GM21619 (cell line): ENCODE data around the gene CD79B.
"Not testable (repeated sequence)": the region's sequence is repeated elsewhere in the genome, so short reads cannot be mapped to it uniquely, and the experiment has no call there.

Experiments used
- ATAC-seq: cut with Tn5 transposase; IDR thresholded peaks from one replicate; pipeline ENCODE4 v1.9.1; 2021; ENCODE audit not compliant: unreplicated experiment

The CD79B gene

DNA sequence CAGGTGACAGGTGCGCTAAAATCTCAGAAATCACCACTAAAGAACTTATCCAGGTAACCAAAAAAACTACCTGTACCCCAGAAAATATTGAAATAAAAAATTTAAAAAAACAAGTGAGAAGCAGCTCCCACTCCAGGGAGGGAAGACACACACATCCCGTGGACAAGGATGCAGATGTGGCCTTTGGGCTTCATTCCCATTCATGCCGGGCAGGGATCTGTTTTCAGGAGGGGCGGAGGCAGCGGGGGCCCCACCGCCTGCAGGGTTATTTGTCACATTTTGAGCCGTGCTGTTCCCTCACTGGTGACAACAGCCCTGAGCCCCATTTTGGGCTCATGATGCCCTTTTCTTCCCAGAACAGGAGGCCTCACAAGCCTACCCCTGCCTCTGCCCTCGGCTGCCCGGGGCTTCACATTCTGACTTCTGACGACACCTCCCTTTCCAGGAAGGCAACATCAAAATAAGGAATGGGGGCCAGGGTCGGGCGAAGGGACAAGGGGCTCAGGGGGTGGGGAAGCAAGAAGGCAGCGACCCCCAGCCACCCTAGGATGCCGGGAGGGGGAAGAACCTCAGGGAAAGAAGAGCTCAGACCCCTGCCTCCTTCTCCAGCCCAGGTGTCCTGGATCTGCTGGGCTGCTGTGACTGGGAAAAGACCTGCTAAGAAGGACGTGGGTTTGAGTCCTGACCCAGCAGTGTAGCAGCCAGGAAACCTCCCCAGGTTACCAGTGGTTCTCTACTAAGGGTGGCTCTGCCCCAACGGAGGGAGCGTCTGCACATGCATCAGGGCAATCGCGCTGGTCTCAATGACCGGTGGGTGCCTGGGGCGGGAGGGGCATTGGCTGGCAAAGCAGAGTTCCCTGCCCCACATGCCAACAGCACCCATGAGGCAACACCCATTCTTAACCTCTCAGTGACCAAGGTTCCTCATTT, 2.3 kb upstream of the CD79B start:
- ATAC-seq: no peak

DNA sequence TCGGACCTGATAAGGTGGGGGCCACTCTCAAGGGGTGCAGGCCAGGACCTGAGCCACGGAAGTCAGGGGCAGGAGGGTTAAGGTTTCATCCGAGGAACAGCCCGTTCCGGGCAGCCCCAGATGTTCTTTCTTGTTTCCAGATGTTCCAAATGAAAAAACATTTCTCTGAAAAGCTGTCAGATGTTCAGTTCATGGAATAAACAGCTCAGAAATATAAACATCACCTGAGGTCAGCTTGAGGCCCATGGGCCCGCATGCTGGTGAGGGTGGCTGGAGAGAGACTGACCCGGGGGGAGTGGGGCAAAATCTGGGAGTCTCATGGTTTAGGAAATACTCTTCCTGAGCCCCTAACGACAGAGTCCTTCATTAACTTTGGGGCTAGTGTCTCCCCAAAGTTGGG, 1.5 kb upstream of the CD79B start:
- ATAC-seq: no peak

GRCh38 chr17:63932721-63933120, 590 bp upstream of the CD79B start:
- peak; percentile 21 for ATAC-seq

- ATAC-seq: no peak
Measured at GRCh38 chr17:63930951-63931575, 1.1 kb downstream of the CD79B start.

DNA sequence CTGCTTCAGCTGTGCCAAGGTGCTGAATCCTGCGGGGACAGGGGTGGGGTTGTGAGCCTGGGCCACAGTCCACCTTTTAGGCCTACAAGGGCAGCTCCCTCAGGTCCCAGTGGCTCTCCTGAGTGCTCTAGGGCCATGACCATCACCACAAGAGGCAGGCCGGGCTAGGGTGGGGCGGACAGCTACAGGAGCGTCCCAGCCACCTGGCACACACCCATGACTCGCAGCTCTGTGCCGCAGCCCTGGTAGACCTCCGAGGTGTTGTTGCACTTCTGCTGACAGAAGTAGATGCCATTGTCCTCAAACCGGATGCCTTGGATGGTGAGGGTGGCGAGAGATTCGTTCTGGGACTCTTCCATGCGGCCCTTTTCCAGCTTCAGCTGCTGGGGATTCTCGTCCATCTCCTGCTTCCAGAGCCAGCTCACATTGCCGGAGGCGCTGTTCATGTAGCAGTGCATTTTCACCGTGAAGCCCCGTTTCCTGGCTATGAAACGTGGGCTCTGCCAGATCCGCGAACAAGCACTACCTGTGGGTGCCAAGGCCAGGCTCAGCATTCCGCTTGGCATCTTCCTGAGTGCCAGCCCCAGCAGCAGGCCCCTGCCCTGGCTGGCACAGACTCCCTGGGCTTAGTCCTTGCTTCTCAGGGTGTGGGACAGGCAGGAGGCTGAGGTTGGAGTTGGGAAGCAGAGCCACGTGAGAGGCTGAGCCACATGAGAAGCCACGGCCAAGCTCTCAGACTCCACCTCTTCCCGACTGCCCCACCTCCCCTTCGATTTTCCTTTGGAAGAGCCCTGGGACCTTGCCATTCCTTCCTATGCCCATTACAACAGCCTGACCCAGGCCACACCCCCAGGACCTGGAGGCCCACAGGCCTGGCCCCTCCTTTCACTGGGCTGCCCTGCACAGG, 2.0 kb downstream of the CD79B start:
- ATAC-seq: no peak

DNA sequence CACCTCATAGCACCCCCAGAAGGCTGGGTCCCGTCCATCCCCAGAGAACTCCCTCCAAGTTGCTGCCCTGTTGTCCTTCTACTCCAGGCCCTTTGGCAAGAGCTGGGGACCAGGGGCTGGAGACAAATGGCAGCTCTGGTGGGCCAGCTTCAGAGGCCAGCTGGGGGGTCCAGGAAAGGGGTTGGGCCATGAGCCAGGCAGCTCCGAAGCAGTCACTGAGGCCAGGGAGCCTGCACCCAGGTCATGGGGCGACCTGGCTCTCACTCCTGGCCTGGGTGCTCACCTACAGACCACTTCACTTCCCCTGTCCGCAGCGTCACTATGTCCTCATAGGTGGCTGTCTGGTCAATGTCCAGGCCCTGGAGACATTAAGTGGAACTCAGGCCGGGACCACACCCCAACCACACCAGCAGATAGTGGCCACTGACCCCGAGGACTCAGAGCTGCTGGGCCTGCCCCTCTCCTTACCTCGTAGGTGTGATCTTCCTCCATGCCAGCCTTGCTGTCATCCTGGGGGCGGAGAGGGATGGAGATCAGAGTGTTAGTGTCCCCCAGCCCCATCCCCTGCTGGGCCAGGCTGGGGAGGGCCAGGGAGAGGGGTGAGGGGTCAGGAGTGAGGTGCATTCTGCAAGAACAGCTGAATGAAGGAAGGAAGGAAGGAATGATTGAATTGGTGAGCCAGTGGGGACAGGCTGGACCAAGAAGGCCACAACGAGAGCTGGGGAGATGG, 3.0 kb downstream of the CD79B start:
- no peak for ATAC-seq

- no peak for ATAC-seq
Measured at GRCh38 chr17:63928172-63928666, 3.9 kb downstream of the CD79B start.

DNA sequence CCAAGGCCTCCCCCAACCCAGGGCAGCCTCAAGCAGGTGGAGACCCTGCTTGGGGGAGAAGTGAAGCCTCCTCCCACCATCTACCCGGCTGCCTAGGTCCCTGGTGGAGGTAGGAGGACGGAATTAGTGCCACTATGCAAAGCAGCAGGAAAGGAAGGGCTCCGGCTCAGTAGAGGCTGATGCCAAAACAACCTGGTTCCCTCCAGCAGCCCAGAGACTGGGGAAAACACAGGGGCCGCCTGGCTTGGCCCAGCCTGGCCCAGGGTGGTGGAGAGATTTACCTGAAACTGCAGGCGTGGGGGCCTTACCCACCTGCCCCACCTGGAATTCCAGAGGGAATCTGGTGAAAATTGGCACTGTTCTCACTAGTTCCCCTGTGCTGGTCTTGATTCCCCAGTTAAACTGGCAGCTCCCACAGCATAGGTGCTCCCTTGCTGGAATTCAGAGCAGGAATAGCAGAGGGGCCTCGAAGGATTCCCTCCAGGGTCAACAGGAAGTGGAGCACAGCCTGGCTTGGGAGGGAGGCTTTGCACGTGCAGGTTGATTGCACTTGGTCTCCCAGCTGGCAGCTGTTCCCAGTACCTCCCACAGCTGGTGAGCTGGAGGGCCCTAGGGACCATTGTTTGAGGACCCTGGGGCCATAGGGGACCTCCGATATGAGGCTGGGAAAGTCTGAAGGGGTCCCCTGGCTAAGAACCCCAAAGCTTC, 4.5 kb downstream of the CD79B start:
- ATAC-seq: no peak

- no peak for ATAC-seq
Measured at GRCh38 chr17:63926164-63926563, 6.0 kb downstream of the CD79B start.

- ATAC-seq: no peak
Measured at GRCh38 chr17:63925615-63926014, 6.5 kb downstream of the CD79B start.

- ATAC-seq: peak; percentile 47
Measured at GRCh38 chr17:63922402-63922801, 9.7 kb downstream of the CD79B start.

DNA sequence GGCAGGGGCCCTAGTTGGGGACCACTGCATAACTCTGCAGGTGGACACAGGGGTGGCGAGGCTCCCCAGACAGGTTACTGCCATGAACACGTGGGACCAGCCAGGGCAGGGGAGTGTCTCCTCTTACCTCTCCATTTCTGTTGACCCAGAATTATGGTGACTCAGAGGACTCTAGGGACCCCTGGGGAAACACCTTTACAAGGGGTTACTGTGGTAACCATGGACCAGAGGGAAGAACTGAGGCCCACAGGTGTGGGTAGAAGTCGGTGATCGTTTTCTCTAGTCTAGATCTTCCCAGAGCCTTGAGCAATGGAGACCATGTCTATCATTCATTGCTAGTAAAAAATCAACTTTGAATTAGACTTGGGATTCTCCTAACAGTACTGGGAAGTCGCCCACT, 11.4 kb downstream of the CD79B start:
- not testable (repeated sequence) for ATAC-seq

- not testable (repeated sequence) for ATAC-seq
Measured at GRCh38 chr17:63920050-63920449, 12.1 kb downstream of the CD79B start.

DNA sequence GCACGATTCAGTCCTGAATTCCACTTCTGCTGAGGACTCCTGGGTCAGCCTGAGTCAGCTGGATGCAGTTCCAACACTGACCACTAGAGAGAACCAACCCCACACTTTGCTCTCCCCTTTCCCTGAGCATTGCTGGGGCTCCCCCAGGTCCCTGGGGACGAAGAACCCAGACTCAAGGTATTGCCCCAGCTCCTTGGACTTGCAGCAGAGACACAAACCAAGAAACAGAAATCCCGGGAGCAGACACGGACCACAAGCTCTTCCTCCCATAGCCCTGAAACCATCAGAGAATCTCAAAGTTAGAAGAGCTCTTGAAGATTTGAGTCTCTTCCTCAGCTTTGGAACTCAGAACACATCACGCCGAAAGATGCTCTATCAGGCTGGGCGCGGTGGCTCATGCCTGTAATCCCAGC, 12.8 kb downstream of the CD79B start:
- peak; percentile 55 for ATAC-seq

GRCh38 chr17:63918789-63919305, 13.3 kb downstream of the CD79B start, which contains the start of gene GH1:
Gene GH1 (minus strand): TSS chr17:63918839. CDS start chr17:63918776, 63 bp downstream.
- not testable (repeated sequence) for ATAC-seq

- ATAC-seq: no peak
Measured at GRCh38 chr17:63918305-63918704, 13.8 kb downstream of the CD79B start.

DNA sequence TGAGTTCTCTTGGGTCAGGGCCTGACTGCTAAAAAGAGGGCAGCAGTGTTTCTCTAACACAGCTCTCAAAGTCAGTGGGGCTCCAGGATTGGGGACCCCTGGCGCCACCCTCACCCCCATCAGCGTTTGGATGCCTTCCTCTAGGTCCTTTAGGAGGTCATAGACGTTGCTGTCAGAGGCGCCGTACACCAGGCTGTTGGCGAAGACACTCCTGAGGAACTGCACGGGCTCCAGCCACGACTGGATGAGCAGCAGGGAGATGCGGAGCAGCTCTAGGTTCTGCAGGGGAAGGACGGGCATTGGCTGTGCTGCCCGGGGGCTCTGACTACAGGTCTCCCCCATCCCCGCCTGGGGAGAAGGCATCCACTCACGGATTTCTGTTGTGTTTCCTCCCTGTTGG, 14.5 kb downstream of the CD79B start:
- ATAC-seq: no peak

DNA sequence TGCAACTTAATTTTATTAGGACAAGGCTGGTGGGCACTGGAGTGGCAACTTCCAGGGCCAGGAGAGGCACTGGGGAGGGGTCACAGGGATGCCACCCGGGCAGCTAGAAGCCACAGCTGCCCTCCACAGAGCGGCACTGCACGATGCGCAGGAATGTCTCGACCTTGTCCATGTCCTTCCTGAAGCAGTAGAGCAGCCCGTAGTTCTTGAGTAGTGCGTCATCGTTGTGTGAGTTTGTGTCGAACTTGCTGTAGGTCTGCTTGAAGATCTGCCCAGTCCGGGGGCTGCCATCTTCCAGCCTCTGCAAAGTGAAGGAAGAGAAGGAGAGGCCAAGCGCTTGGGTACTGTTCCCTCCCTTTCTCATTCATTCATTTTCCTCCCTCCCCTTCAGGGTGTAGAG, 14.9 kb downstream of the CD79B start:
- ATAC-seq: not testable (repeated sequence)

DNA sequence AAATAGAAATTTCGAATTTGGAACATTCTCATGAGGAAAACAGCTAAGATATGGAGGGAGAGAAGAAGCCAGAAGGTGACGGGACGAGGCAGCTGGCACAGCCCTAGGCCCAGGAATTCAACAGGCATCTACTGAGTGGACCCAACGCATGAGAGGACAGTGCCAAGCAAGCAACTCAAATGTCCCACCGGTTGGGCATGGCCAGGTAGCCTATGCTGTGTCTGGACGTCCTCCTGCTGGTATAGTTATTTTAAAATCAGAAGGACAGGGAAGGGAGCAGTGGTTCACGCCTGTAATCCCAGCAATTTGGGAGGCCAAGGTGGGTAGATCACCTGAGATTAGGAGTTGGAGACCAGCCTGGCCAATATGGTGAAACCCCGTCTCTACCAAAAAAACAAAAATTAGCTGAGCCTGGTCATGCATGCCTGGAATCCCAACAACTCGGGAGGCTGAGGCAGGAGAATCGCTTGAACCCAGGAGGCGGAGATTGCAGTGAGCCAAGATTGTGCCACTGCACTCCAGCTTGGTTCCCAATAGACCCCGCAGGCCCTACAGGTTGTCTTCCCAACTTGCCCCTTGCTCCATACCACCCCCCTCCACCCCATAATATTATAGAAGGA, 15.5 kb downstream of the CD79B start:
- ATAC-seq: no peak
